Activated CD8-positive, alpha-beta T cell treated with anti-CD3 and anti-CD28 coated beads, Interleukin-2, amount 10 ng/mL, durations not matched to agents 7 days and 5 days (primary cell): ENCODE measurements around the gene C17orf67. TPM values are rescaled to one million over a fixed set of nuclear protein-coding genes. Genes with fewer than 3 reads are reported as not detected.

Experiments
- ATAC-seq: fragments of 150-1000 bp; cut with Tn5 transposase; one replicate; pipeline ENCODE4 v1.10.0; 2021; ENCODE audit warnings: moderate library complexity
- CTCF ChIA-PET: fragments of 350-600 bp; sonication (Branson Sonifier 250); formaldehyde crosslinking; loops from one replicate; lab custom pipeline; 2021; ENCODE audit warnings: antibody characterized with exemption; lab: Charles Lee
- POLR2A ChIA-PET: fragments of 350-600 bp; sonication (Branson Sonifier 250); formaldehyde crosslinking; loops from one replicate; lab custom pipeline; 2021; ENCODE audit warnings: antibody characterized with exemption; lab: Charles Lee
- DNase-seq: peaks from one replicate; pipeline ENCODE4 v3.0.0-alpha.2; 2020
- H3K27ac Mint-ChIP-seq: one replicate; pipeline ENCODE4 v1.8.0; 2021; ENCODE audit warnings: mild to moderate bottlenecking, mixed read lengths
- H3K27me3 Mint-ChIP-seq: one replicate; pipeline ENCODE4 v1.8.0; 2021; ENCODE audit warnings: low read depth, mixed read lengths
- H3K36me3 Mint-ChIP-seq: one replicate; pipeline ENCODE4 v1.8.0; 2021; ENCODE audit warnings: low read depth, mixed read lengths
- H3K4me1 Mint-ChIP-seq: one replicate; pipeline ENCODE4 v1.8.0; 2021; ENCODE audit warnings: low read depth, mixed read lengths
- H3K4me3 Mint-ChIP-seq: one replicate; pipeline ENCODE4 v1.8.0; 2021; ENCODE audit warnings: mild to moderate bottlenecking, mixed read lengths
- H3K9me3 Mint-ChIP-seq: one replicate; pipeline ENCODE4 v1.8.0; 2022; ENCODE audit warnings: mixed read lengths; ENCODE audit not compliant: insufficient read depth
- total RNA-seq, 2 experiments: library from RNA; stranded (reverse); gene quantifications; one replicate each; pipeline ENCODE4 v1.2.3, GENCODE V29; 2021

The C17orf67 gene
- total RNA-seq = 1 to 10 TPM; 3.1 to 3.2 TPM

DNA sequence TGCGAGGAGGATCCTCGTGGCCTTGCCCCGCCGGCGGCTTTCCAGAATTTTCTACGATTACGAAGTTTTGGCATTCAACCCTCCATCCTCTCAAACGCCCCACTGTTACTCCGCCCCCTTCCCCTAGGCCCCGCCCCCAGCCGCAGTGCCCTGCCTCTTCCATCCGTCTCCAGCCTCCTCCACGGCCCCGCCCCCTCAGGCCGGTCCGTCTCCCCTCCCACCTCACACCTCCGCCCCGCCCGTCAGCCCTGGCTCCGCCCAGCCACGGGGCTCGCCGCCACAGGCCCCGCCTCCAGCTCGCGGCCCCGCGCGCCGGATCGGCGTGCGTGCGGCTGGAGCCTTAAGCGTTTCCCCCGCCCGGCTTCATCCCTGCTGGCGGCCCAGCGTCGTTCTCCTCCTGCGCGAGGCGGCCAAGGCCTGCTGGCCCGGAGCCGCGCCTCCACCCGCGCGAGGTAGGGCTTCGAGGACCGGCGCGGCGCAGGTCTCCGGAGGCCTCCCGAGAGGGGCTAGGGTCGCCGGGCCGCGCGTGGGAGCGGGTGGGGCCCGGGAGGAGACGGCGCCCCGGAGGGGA is at the start of gene C17orf67, which contains the start of gene DGKE:
TSS of gene C17orf67 (minus strand) at position 112 of the 571 bp plus-strand sequence. CDS start 18,110 bp downstream, outside the sequence.
TSS of gene DGKE (plus strand) at position 343 of the 571 bp plus-strand sequence. CDS start 645 bp downstream, outside the sequence.
- Mint-ChIP-seq H3K27ac (peak within 1 kb of the TSS; percentile 95), H3K4me3 (peak within 1 kb of the TSS; percentile 94), H3K27me3 (no peaks in the 10 kb centered on the region), H3K4me1 (peaks cover 55% of the 10 kb centered on the region), H3K9me3 (no peaks in the 10 kb centered on the region), H3K36me3 (peaks cover 56% of the 10 kb centered on the region)
- ChIA-PET CTCF (interaction anchor here (1.0 to 8.1 kb wide), 5 partner anchors 14 to 126 kb away, joined by 3 to 56 read pairs (median 3); no protein-coding TSS in a partner anchor), POLR2A (interaction anchor here (0.6 to 4.3 kb wide), 8 partner anchors 10 to 1524 kb away, joined by 3 to 36 read pairs (median 4); partner anchors contain the start of genes AKAP1 and TRIM25)
- DNase-seq = peak; percentile 99
- ATAC-seq = peak; percentile 82

GRCh38 chr17:56881685-56882295 is 48.1 kb upstream of the C17orf67 start:
- H3K9me3 Mint-ChIP-seq = no peaks in the 10 kb centered on the region
- H3K27ac Mint-ChIP-seq = no peak overlapping the region
- H3K27me3 Mint-ChIP-seq = no peaks in the 10 kb centered on the region
- CTCF ChIA-PET = no interaction called here
- no peaks in the 10 kb centered on the region for H3K4me1 Mint-ChIP-seq
- no peak overlapping the region for H3K4me3 Mint-ChIP-seq
- POLR2A ChIA-PET = no interaction called here
- no peak for DNase-seq
- H3K36me3 Mint-ChIP-seq = peaks cover 12% of the 10 kb centered on the region
- ATAC-seq = no peak

GRCh38 chr17:56880571-56880970 is 46.9 kb upstream of the C17orf67 start:
- H3K4me1 Mint-ChIP-seq = no peaks in the 10 kb centered on the region
- H3K36me3 Mint-ChIP-seq = peaks cover 6% of the 10 kb centered on the region
- ChIA-PET CTCF (interaction anchor here (0.7 kb wide), 1 partner anchor 59 kb away, joined by 3 read pairs; no protein-coding TSS in a partner anchor), POLR2A (no interaction called here)
- no peak for DNase-seq
- peaks cover 3% of the 10 kb centered on the region for H3K27me3 Mint-ChIP-seq
- H3K27ac Mint-ChIP-seq = no peak overlapping the region
- H3K9me3 Mint-ChIP-seq = no peaks in the 10 kb centered on the region
- no peak overlapping the region for H3K4me3 Mint-ChIP-seq
- ATAC-seq = no peak

GRCh38 chr17:56880133-56880532 is 46.4 kb upstream of the C17orf67 start:
- Mint-ChIP-seq H3K27ac (no peak overlapping the region), H3K36me3 (peaks cover 4% of the 10 kb centered on the region), H3K4me1 (no peaks in the 10 kb centered on the region), H3K27me3 (peaks cover 3% of the 10 kb centered on the region), H3K4me3 (no peak overlapping the region), H3K9me3 (no peaks in the 10 kb centered on the region)
- ATAC-seq (no peak), DNase-seq (no peak)
- ChIA-PET CTCF (interaction anchor here (0.7 to 0.8 kb wide), 2 partner anchors 37 to 60 kb away, joined by 3 read pairs; no protein-coding TSS in a partner anchor), POLR2A (no interaction called here)

DNA sequence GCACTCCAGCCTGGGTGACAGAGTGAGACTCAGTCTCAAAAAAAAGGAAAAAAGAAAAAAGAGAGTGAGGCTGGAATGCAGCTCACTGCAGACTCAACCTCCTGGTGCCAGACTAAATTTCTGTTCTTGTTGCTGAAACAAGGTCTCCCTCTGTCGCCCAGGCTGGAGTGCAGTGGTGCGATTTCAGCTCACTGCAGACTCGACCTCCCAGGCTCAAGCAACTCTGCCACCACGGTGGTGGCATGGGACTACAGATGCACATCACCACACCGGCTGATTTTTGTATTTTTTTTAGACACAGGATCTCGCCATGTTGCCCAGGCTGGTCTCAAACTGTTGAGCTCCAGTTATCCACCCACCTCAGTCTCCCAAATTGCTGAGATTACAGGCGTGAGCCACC is 45.6 kb upstream of the C17orf67 start:
- H3K27me3 Mint-ChIP-seq = peaks cover 5% of the 10 kb centered on the region
- no peaks in the 10 kb centered on the region for H3K9me3 Mint-ChIP-seq
- CTCF ChIA-PET = no interaction called here
- no peaks in the 10 kb centered on the region for H3K36me3 Mint-ChIP-seq
- no peaks in the 10 kb centered on the region for H3K4me1 Mint-ChIP-seq
- H3K27ac Mint-ChIP-seq = no peak overlapping the region
- ATAC-seq (no peak), DNase-seq (no peak)
- no peak overlapping the region for H3K4me3 Mint-ChIP-seq
- POLR2A ChIA-PET = interaction anchor here (0.6 kb wide), 1 partner anchor 31 kb away, joined by 3 read pairs; no protein-coding TSS in a partner anchor

DNA sequence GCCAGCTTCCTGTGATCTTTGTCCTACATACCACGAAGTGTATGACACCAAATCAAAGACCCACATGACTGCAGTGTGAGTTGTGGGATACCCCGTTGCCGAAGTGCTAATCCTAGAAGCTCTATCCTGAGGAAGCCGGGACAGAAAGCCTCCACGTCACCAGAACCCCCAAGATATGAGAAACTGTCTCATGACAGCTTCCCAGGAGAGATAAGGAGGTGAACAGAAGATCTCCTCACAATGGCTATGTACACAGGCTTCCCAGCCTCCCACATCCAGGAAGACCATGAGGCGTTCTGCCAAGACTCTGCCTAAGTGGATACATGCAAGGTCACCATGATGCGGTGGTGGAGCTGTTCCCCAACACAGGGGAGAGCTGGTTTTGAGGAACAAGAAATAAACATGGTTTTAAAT is 43.1 kb upstream of the C17orf67 start:
- Mint-ChIP-seq H3K4me3 (no peak overlapping the region), H3K4me1 (no peaks in the 10 kb centered on the region), H3K9me3 (no peaks in the 10 kb centered on the region), H3K27me3 (peaks cover 5% of the 10 kb centered on the region), H3K36me3 (no peaks in the 10 kb centered on the region), H3K27ac (no peak overlapping the region)
- POLR2A ChIA-PET = no interaction called here
- no peak for DNase-seq
- CTCF ChIA-PET = no interaction called here
- ATAC-seq = no peak

DNA sequence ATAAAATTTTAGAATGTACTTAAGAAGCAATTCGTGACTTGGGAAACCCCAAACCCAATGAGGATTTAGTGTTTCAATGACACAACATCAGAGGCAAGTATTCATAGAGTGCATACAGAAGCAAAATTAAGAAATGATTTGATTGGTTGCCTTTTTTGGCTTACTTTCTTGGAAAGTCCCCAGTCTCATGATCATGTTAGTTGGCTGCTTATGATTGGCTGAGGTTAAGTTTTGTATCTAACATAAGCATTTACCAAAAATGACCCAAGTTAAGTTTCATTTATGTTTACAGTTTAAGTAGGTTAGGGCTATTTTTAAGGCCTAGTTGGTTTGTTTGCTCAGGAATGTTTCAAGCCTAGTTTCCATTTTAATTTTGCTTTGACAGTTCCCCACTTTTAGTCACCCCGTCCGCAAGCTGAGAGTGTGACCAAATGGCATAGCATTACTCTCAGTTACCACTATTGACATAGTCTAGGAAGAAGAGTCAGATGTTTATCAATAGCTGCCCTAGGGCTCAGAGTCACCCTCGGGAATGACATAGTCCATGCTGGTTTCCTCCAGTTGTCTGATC is 36.4 kb upstream of the C17orf67 start:
- no peaks in the 10 kb centered on the region for H3K9me3 Mint-ChIP-seq
- no peak for ATAC-seq

DNA sequence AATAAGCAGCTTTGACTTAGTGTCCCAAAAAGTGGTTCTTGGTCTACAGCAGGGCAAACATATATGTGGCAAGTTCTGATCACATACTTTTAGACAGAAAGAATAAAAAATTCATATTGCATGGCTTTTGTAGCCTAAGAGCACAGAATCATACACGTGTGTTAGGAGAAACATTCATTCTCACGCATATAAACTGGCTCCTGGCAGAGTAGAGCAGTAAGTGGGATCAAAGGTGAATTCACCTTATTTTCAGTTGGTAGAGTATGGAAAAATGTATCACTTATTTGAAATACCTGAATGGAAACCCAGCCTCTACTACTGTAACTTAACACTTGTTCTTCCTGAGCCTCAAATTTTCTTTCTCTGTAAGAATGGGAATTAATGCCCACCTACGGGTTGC is 35.0 kb upstream of the C17orf67 start:
- ATAC-seq = no peak

More for the DNA sequence above, 36.4 kb upstream of the C17orf67 start:
- Mint-ChIP-seq H3K27ac (no peak overlapping the region), H3K36me3 (peaks cover 19% of the 10 kb centered on the region), H3K4me1 (peaks cover 3% of the 10 kb centered on the region), H3K27me3 (peaks cover 2% of the 10 kb centered on the region), H3K4me3 (no peak overlapping the region)
- ChIA-PET CTCF (interaction anchor here (1.2 to 1.4 kb wide), 2 partner anchors 25 to 69 kb away, joined by 3 to 6 read pairs; no protein-coding TSS in a partner anchor), POLR2A (interaction anchor here (1.5 kb wide), 1 partner anchor 44 kb away, joined by 6 read pairs; the partner anchor contains the start of gene TRIM25)
- no peak for DNase-seq

GRCh38 chr17:56867948-56868376 is 34.2 kb upstream of the C17orf67 start:
- Mint-ChIP-seq H3K4me1 (peaks cover 3% of the 10 kb centered on the region), H3K36me3 (peaks cover 27% of the 10 kb centered on the region), H3K27ac (no peak overlapping the region), H3K27me3 (no peaks in the 10 kb centered on the region), H3K4me3 (no peak overlapping the region), H3K9me3 (no peaks in the 10 kb centered on the region)
- DNase-seq (no peak), ATAC-seq (no peak)
- CTCF ChIA-PET = no interaction called here
- POLR2A ChIA-PET = no interaction called here

More for the DNA sequence above, 35.0 kb upstream of the C17orf67 start:
- H3K9me3 Mint-ChIP-seq = no peaks in the 10 kb centered on the region
- no peak overlapping the region for H3K27ac Mint-ChIP-seq
- no peaks in the 10 kb centered on the region for H3K27me3 Mint-ChIP-seq
- H3K4me3 Mint-ChIP-seq = no peak overlapping the region
- DNase-seq = no peak
- peaks cover 26% of the 10 kb centered on the region for H3K36me3 Mint-ChIP-seq
- ChIA-PET POLR2A (no interaction called here), CTCF (no interaction called here)
- H3K4me1 Mint-ChIP-seq = peaks cover 3% of the 10 kb centered on the region

GRCh38 chr17:56866496-56866895 is 32.8 kb upstream of the C17orf67 start:
- H3K27ac Mint-ChIP-seq = no peak overlapping the region
- H3K9me3 Mint-ChIP-seq = no peaks in the 10 kb centered on the region
- peaks cover 38% of the 10 kb centered on the region for H3K36me3 Mint-ChIP-seq
- ChIA-PET CTCF (interaction anchor here (3.1 kb wide), 1 partner anchor 47 kb away, joined by 9 read pairs; no protein-coding TSS in a partner anchor), POLR2A (no interaction called here)
- H3K27me3 Mint-ChIP-seq = no peaks in the 10 kb centered on the region
- no peak overlapping the region for H3K4me3 Mint-ChIP-seq
- no peak for ATAC-seq
- DNase-seq = no peak
- H3K4me1 Mint-ChIP-seq = peaks cover 3% of the 10 kb centered on the region

DNA sequence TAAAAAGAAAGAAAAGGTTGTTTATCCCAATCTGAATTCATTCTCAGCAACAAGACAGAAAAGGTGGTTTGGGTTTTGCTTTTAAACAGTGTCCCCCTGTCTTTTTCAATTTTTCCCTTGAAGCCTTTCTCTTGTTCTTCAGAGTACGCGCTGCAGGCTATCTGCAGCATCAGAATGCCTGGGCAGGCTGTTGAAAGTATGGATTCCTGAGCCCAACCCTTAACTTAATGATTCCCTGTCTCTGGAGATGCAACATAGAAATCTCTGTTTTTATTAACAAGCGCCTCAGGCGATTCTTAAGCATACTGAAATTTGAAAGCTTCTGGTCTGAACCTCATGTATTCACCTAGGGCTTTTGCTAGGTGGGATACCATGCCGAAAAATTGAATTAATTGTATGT is 32.4 kb upstream of the C17orf67 start:
- peaks cover 42% of the 10 kb centered on the region for H3K36me3 Mint-ChIP-seq
- H3K4me1 Mint-ChIP-seq = peaks cover 3% of the 10 kb centered on the region
- no peaks in the 10 kb centered on the region for H3K9me3 Mint-ChIP-seq
- no peaks in the 10 kb centered on the region for H3K27me3 Mint-ChIP-seq
- no peak overlapping the region for H3K27ac Mint-ChIP-seq
- POLR2A ChIA-PET = no interaction called here
- DNase-seq (no peak), ATAC-seq (no peak)
- CTCF ChIA-PET = interaction anchor here (3.1 kb wide), 1 partner anchor 46 kb away, joined by 9 read pairs; no protein-coding TSS in a partner anchor
- H3K4me3 Mint-ChIP-seq = no peak overlapping the region
